H7 (cell line): Measurements from ENCODE around the gene SMC1B. TPM values are rescaled to one million over a fixed set of nuclear protein-coding genes. Genes with fewer than 3 reads are reported as not detected.
"Not testable (repeated sequence)": the region's sequence is repeated elsewhere in the genome, so short reads cannot be mapped to it uniquely, and the experiment has no call there.

Source experiments
- DNase-seq: peaks from one replicate; pipeline ENCODE4 v3.0.0; 2012
- H3K27me3 ChIP-seq: 2 replicates; pipeline ENCODE4 v1.6.0; 2011; ENCODE audit warnings: mild to moderate bottlenecking, low read length; ENCODE audit not compliant: control insufficient read depth, insufficient read depth
- H3K36me3 ChIP-seq: replicated peaks from 2 replicates; pipeline ENCODE4 v1.5.1; 2011; ENCODE audit warnings: low read length; ENCODE audit not compliant: control insufficient read depth, insufficient read depth
- H3K4me3 ChIP-seq: 2 replicates; pipeline ENCODE4 v1.5.1; 2011; ENCODE audit warnings: low read depth, mild to moderate bottlenecking, control low read depth, low read length, moderate library complexity; ENCODE audit not compliant: insufficient read depth
- total RNA-seq: library from RNA; depleted of rRNA; stranded (reverse); fragments of >200 nt; shearing (Covaris generic); gene quantifications from 2 replicates; pipeline ENCODE4 v1.2.3, GENCODE V29; 2014

SMC1B gene
- total RNA-seq, 1 experiment from 2014 or later = not detected

GRCh38 chr22:45358127-45358526 is 55.3 kb downstream of the SMC1B start:
- no peaks in the 10 kb centered on the region for H3K36me3 ChIP-seq
- no peaks in the 10 kb centered on the region for H3K27me3 ChIP-seq
- no peak for DNase-seq
- H3K4me3 ChIP-seq = no peak overlapping the region

GRCh38 chr22:45357490-45357889 is 55.9 kb downstream of the SMC1B start:
- DNase-seq = no peak
- Histone ChIP-seq H3K4me3 (no peak overlapping the region), H3K27me3 (no peaks in the 10 kb centered on the region), H3K36me3 (no peaks in the 10 kb centered on the region)

- H3K27me3 ChIP-seq = no peaks in the 10 kb centered on the region
- no peaks in the 10 kb centered on the region for H3K36me3 ChIP-seq
- no peak overlapping the region for H3K4me3 ChIP-seq
- DNase-seq = no peak
These were observed 59.6 kb downstream of the SMC1B start for GRCh38 chr22:45353786-45354185.

- not testable (repeated sequence) for DNase-seq, H3K36me3 ChIP-seq, H3K4me3 ChIP-seq, H3K27me3 ChIP-seq
These were observed 60.6 kb downstream of the SMC1B start for GRCh38 chr22:45352757-45353156.

GRCh38 chr22:45351956-45352355 is 61.4 kb downstream of the SMC1B start:
- Histone ChIP-seq H3K4me3 (no peak overlapping the region), H3K27me3 (no peaks in the 10 kb centered on the region), H3K36me3 (no peaks in the 10 kb centered on the region)
- DNase-seq = no peak

- Histone ChIP-seq H3K4me3 (no peak overlapping the region), H3K27me3 (no peaks in the 10 kb centered on the region), H3K36me3 (no peaks in the 10 kb centered on the region)
- no peak for DNase-seq
These were observed 63.5 kb downstream of the SMC1B start for GRCh38 chr22:45349916-45350315.

- H3K27me3 ChIP-seq = no peaks in the 10 kb centered on the region
- H3K4me3 ChIP-seq = no peak overlapping the region
- peak; percentile 64 for DNase-seq
- peaks cover 5% of the 10 kb centered on the region for H3K36me3 ChIP-seq
These were observed 69.1 kb downstream of the SMC1B start for GRCh38 chr22:45344334-45344733.

- Histone ChIP-seq H3K4me3 (no peak overlapping the region), H3K36me3 (peaks cover 5% of the 10 kb centered on the region), H3K27me3 (no peaks in the 10 kb centered on the region)
- DNase-seq = no peak
These were observed 70.3 kb downstream of the SMC1B start for GRCh38 chr22:45343143-45343542.

- Histone ChIP-seq H3K4me3 (no peak overlapping the region), H3K36me3 (peaks cover 10% of the 10 kb centered on the region), H3K27me3 (no peaks in the 10 kb centered on the region)
- no peak for DNase-seq
These were observed 71.9 kb downstream of the SMC1B start for GRCh38 chr22:45341498-45341897.

GRCh38 chr22:45340323-45340722 is 73.1 kb downstream of the SMC1B start:
- H3K36me3 ChIP-seq = peaks cover 13% of the 10 kb centered on the region
- no peak for DNase-seq
- no peaks in the 10 kb centered on the region for H3K27me3 ChIP-seq
- H3K4me3 ChIP-seq = no peak overlapping the region

GRCh38 chr22:45338795-45339194 is 74.6 kb downstream of the SMC1B start:
- Histone ChIP-seq H3K36me3 (peaks cover 17% of the 10 kb centered on the region), H3K4me3 (no peak overlapping the region), H3K27me3 (no peaks in the 10 kb centered on the region)
- peak; percentile 36 for DNase-seq

- Histone ChIP-seq H3K27me3 (no peaks in the 10 kb centered on the region), H3K4me3 (no peak overlapping the region), H3K36me3 (peaks cover 17% of the 10 kb centered on the region)
- DNase-seq = no peak
These were observed 75.9 kb downstream of the SMC1B start for GRCh38 chr22:45337536-45337935.

GRCh38 chr22:45336971-45337431 is 76.4 kb downstream of the SMC1B start:
- H3K27me3 ChIP-seq = no peaks in the 10 kb centered on the region
- no peak overlapping the region for H3K4me3 ChIP-seq
- peaks cover 18% of the 10 kb centered on the region for H3K36me3 ChIP-seq
- DNase-seq = no peak

GRCh38 chr22:45335854-45336522 is 77.4 kb downstream of the SMC1B start:
- peaks cover 17% of the 10 kb centered on the region for H3K36me3 ChIP-seq
- H3K27me3 ChIP-seq = no peaks in the 10 kb centered on the region
- H3K4me3 ChIP-seq = no peak overlapping the region
- no peak for DNase-seq

GRCh38 chr22:45335021-45335818 is 78.2 kb downstream of the SMC1B start:
- peaks cover 15% of the 10 kb centered on the region for H3K36me3 ChIP-seq
- DNase-seq = peak; percentile 85
- H3K27me3 ChIP-seq = no peaks in the 10 kb centered on the region
- H3K4me3 ChIP-seq = no peak overlapping the region
